ENCODE results near the gene FBXL12.

FBXL12 gene

GRCh38 chr19:9857076-9857721 is 38.3 kb upstream of the FBXL12 start:
- TF ChIP-seq CREB1 (IDR thresholded peaks at IDR 0.05; ENCODE audit: low read depth) (no peak), TEAD4 (IDR thresholded peaks at IDR 0.05) (no peak), EGR1 (IDR thresholded peaks at IDR 0.05) (no peak), ZBTB7A (IDR thresholded peaks at IDR 0.05; ENCODE audit: low read depth) (no peak), MAX (IDR thresholded peaks at IDR 0.05) (no peak)

GRCh38 chr19:9856609-9857008 is 37.7 kb upstream of the FBXL12 start:
- TF ChIP-seq EGR1 (IDR thresholded peaks at IDR 0.05): no peak
- TF ChIP-seq TAF1 (IDR thresholded peaks at IDR 0.05; ENCODE audit: low read depth): no peak
- no peak for TF ChIP-seq CREB1 (IDR thresholded peaks at IDR 0.05; ENCODE audit: low read depth)
- TF ChIP-seq YY1 (IDR thresholded peaks at IDR 0.05; ENCODE audit: low read depth): no peak
- no peak for TF ChIP-seq RAD21 (IDR thresholded peaks at IDR 0.05; ENCODE audit: low read depth)

GRCh38 chr19:9854282-9854846 is 35.5 kb upstream of the FBXL12 start:
- no peak for TF ChIP-seq REST (IDR thresholded peaks at IDR 0.05; ENCODE audit: low read depth)
- no peak for TF ChIP-seq RAD21 (IDR thresholded peaks at IDR 0.05; ENCODE audit: low read depth)
- no peak for TF ChIP-seq TEAD4 (IDR thresholded peaks at IDR 0.05)
- no peak for TF ChIP-seq CREB1 (IDR thresholded peaks at IDR 0.05; ENCODE audit: low read depth)
- TF ChIP-seq FOXM1 (IDR thresholded peaks at IDR 0.05; ENCODE audit: borderline replicate concordance, low read depth): no peak
- TF ChIP-seq NFIC (IDR thresholded peaks at IDR 0.05): no peak
- TF ChIP-seq EP300 (IDR thresholded peaks at IDR 0.05; ENCODE audit: borderline replicate concordance): no peak
- no peak for TF ChIP-seq CEBPB (IDR thresholded peaks at IDR 0.05)
- no peak for TF ChIP-seq USF1 (IDR thresholded peaks at IDR 0.05)
- TF ChIP-seq MAX (IDR thresholded peaks at IDR 0.05): no peak
- no peak for TF ChIP-seq ZBTB7A (IDR thresholded peaks at IDR 0.05; ENCODE audit: low read depth)
- TF ChIP-seq YY1 (IDR thresholded peaks at IDR 0.05; ENCODE audit: low read depth): no peak
- TF ChIP-seq TCF12 (IDR thresholded peaks at IDR 0.05; ENCODE audit: low read depth): no peak
- no peak for TF ChIP-seq EGR1 (IDR thresholded peaks at IDR 0.05)
- TF ChIP-seq TAF1 (IDR thresholded peaks at IDR 0.05; ENCODE audit: low read depth): no peak

GRCh38 chr19:9850235-9850959 is 31.5 kb upstream of the FBXL12 start:
- TF ChIP-seq RAD21 (IDR thresholded peaks at IDR 0.05; ENCODE audit: low read depth): no peak

- TF ChIP-seq NFIC (IDR thresholded peaks at IDR 0.05) (no peak), TEAD4 (IDR thresholded peaks at IDR 0.05) (no peak), YY1 (IDR thresholded peaks at IDR 0.05; ENCODE audit: low read depth) (no peak), TAF1 (IDR thresholded peaks at IDR 0.05; ENCODE audit: low read depth) (no peak), CEBPB (IDR thresholded peaks at IDR 0.05) (no peak), CREB1 (IDR thresholded peaks at IDR 0.05; ENCODE audit: low read depth) (no peak), USF1 (IDR thresholded peaks at IDR 0.05) (no peak), RAD21 (IDR thresholded peaks at IDR 0.05; ENCODE audit: low read depth) (no peak), TCF12 (IDR thresholded peaks at IDR 0.05; ENCODE audit: low read depth) (no peak), MAX (IDR thresholded peaks at IDR 0.05) (no peak), EP300 (IDR thresholded peaks at IDR 0.05; ENCODE audit: borderline replicate concordance) (no peak), REST (IDR thresholded peaks at IDR 0.05; ENCODE audit: low read depth) (no peak), FOXM1 (IDR thresholded peaks at IDR 0.05; ENCODE audit: borderline replicate concordance, low read depth) (no peak), EGR1 (IDR thresholded peaks at IDR 0.05) (no peak), ZBTB7A (IDR thresholded peaks at IDR 0.05; ENCODE audit: low read depth) (no peak)
These were observed 30.9 kb upstream of the FBXL12 start for GRCh38 chr19:9849791-9850190.

Measured in Ishikawa (cell line).